ENCODE data around the gene PTDSS2. TPM values are rescaled to one million over a fixed set of nuclear protein-coding genes. Genes with fewer than 3 reads are reported as not detected.

Gene PTDSS2
- total and polyA plus RNA-seq, 9 of the 15 experiments (the other 6 are each of a cell fraction or from before 2014, with no cell fraction given), result 0.45 to 53.9 (median 17.2) TPM

DNA sequence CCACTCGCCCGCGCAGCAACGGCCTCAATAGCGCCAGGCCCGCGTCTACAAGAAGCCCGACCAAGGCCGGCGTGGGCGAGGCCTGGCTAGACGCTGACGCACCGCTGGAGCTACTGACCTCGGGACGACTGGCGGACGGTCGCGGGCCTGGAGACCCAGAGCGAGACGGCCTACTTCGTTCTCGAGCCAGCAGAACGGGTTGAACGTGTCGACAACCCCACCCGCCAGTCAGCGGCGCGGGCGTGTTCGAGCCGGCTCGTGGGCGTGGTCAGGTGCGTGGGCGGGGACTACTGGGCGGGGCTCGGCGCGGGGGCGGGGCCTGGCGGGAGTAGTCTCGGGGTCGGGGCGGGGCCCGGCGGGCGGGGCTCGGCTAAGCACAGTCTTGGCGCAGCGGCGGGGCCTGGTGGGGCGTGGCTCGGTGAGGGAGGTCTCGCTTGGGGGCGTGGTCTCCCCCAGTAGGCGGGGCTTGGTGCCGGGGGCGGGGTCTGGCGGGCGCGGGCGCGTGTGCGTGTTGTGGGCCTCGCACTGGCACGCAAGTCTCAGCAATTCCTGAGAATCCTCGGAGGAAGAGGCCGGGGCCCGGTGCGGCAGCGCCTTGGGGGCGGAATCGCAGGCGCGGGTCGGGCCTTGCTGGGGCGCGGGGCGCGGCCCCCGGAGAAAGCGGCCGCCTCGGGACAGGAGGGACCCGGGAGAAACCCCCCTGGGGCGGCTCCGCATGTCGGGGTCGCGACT lies 57.1 kb downstream of the PTDSS2 start, which contains the start of gene RNH1 (continued):
- TF ChIP-seq ATF1 (CRISPR knock-in tag; IDR thresholded peaks at IDR 0.05) (0 out of 2 replicates have a peak, but pooled peaks have one; percentile 3), ATF1 (tag; IDR thresholded peaks at IDR 0.05) (peak; percentile 88), PHF20 (IDR thresholded peaks at IDR 0.05; ENCODE audit: partially characterized antibody) (peak; percentile 10), ELF4 (CRISPR knock-in tag; IDR thresholded peaks at IDR 0.05) (no peak), ZNF511 (CRISPR knock-in tag; IDR thresholded peaks at IDR 0.05) (peak; percentile 37), KLF6 (CRISPR knock-in tag; IDR thresholded peaks at IDR 0.05; ENCODE audit: borderline replicate concordance) (peak; percentile 72; the same call in 1 of the 2 replicates), HBP1 (CRISPR knock-in tag; IDR thresholded peaks at IDR 0.05) (peak; percentile 94), TAF1 (IDR thresholded peaks at IDR 0.05; ENCODE audit: control insufficient read depth, extremely low read depth, insufficient read depth, low read length, severe bottlenecking) (peak; percentile 18), KAT7 (CRISPR knock-in tag; IDR thresholded peaks at IDR 0.05; ENCODE audit: borderline replicate concordance) (peak; percentile 80; the same call in 1 of the 2 replicates), RBFOX2 (IDR thresholded peaks at IDR 0.05; ENCODE audit: low read depth, low read length) (peak; percentile 77), CXXC5 (CRISPR knock-in tag; IDR thresholded peaks at IDR 0.05) (peak; percentile 50), RBBP5 (IDR thresholded peaks at IDR 0.05; ENCODE audit: borderline replicate concordance, insufficient read depth, low read length, poor library complexity, severe bottlenecking) (peak; percentile 46), DACH1 (IDR thresholded peaks at IDR 0.05; ENCODE audit: partially characterized antibody) (peak; percentile 1), SIN3A (IDR thresholded peaks at IDR 0.05; ENCODE audit: borderline replicate concordance in 2 of 2, control insufficient read depth in 1 of 2, low read depth in 2 of 2, low read length in 2 of 2) (peak; percentile 37 to 56; a peak in 1 of 4 replicates), KDM5B (IDR thresholded peaks at IDR 0.05; ENCODE audit: insufficient replicate concordance, low read depth, low read length) (peak; percentile 58)
- TF ChIP-seq, protein P1, sequence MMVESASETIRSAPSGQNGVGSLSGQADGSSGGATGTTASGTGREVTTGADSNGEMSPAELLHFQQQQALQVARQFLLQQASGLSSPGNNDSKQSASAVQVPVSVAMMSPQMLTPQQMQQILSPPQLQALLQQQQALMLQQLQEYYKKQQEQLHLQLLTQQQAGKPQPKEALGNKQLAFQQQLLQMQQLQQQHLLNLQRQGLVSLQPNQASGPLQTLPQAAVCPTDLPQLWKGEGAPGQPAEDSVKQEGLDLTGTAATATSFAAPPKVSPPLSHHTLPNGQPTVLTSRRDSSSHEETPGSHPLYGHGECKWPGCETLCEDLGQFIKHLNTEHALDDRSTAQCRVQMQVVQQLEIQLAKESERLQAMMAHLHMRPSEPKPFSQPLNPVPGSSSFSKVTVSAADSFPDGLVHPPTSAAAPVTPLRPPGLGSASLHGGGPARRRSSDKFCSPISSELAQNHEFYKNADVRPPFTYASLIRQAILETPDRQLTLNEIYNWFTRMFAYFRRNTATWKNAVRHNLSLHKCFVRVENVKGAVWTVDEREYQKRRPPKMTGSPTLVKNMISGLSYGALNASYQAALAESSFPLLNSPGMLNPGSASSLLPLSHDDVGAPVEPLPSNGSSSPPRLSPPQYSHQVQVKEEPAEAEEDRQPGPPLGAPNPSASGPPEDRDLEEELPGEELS (CRISPR knock-in tag; IDR thresholded peaks at IDR 0.05; ENCODE audit: borderline replicate concordance), result no peak
